Kidney (tissue), 14 donors: ENCODE results near the gene EFNA2. TPM values are rescaled to one million over a fixed set of nuclear protein-coding genes. Genes with fewer than 3 reads are reported as not detected.
A peak's percentile ranks its signal among the peaks of the same experiment; 100 is the strongest.

Source experiments
- DNase-seq, 5 donors: peaks; one replicate each; pipeline ENCODE4 v3.0.0-alpha.2; 2013 to 2020
- FAIRE-seq: peaks from 2 replicates; lab custom pipeline; 2012; peaks lifted over from hg19 to GRCh38; lab: Jason Lieb, UNC
- H3K27ac ChIP-seq, 2 donors: one replicate each; pipeline ENCODE4 v1.7.0; 2013; ENCODE audit warnings: low read depth in 2 of 2, low read length in 2 of 2, inconsistent platforms in 1 of 2
- H3K27me3 ChIP-seq: one replicate; pipeline ENCODE4 v1.7.1; 2013; ENCODE audit warnings: low read length, inconsistent platforms; ENCODE audit not compliant: control insufficient read depth, insufficient read depth
- H3K36me3 ChIP-seq, 3 donors: one replicate each; pipeline versions ENCODE4 v1.7.0 to v1.7.1; 2013; ENCODE audit warnings: low read length in 3 of 3, control low read depth in 1 of 3, inconsistent platforms in 1 of 3; ENCODE audit not compliant: insufficient read depth in 3 of 3, control insufficient read depth in 2 of 3
- H3K4me1 ChIP-seq, 3 donors: one replicate each; pipeline versions ENCODE4 v1.7.0 to v1.7.1; 2013; ENCODE audit warnings: low read length in 3 of 3, inconsistent platforms in 1 of 3, low read depth in 1 of 3; ENCODE audit not compliant: control insufficient read depth in 2 of 3, insufficient read depth in 2 of 3
- H3K4me3 ChIP-seq, 3 donors: one replicate each; pipeline versions ENCODE4 v1.7.0 to v1.8.1; 2013; ENCODE audit warnings: low read length in 3 of 3, control low read depth in 1 of 3, inconsistent platforms in 1 of 3
- H3K9ac ChIP-seq, 3 donors: one replicate each; pipeline versions ENCODE4 v1.7.0 to v1.7.1; 2013; ENCODE audit warnings: low read length in 3 of 3, control low read depth in 1 of 3, inconsistent platforms in 1 of 3
- H3K9me3 ChIP-seq, 3 donors: one replicate each; pipeline versions ENCODE4 v1.7.0 to v1.7.1; 2013; ENCODE audit warnings: low read length in 3 of 3, control low read depth in 1 of 3, inconsistent platforms in 1 of 3; ENCODE audit not compliant: control insufficient read depth in 2 of 3, insufficient read depth in 1 of 3
- intact Hi-C: fragments of 100-400 bp; cut with DNase I; formaldehyde crosslinking; loops from one replicate; pipeline ENCODE4 v1.11.1; 2022
- polyA plus RNA-seq: library from polyadenylated mRNA; stranded (reverse); fragments of 350-450 nt; fragmentation: Illumina TruSeq; extraction: RNeasy Lipid Tissue Mini Kit (QIAGEN cat#74804); gene quantifications from one replicate; pipeline ENCODE4 v1.2.3, GENCODE V29; 2014; ENCODE audit warnings: low read depth, low replicate concordance; ENCODE audit not compliant: insufficient read depth
- total RNA-seq: library from RNA; stranded (reverse); fragmentation: NEBNext Ultra II Directional; extraction: Animal tissue kit (Norgen Biotek cat#: 25700); gene quantifications from one replicate; pipeline ENCODE4 v1.2.1, GENCODE V29; 2021
- TF ChIP-seq, protein P1 (sequence below): IDR thresholded peaks from 3 replicates; pipeline ENCODE4 v1.5.1; 2012; ENCODE audit warnings: mild to moderate bottlenecking, moderate library complexity, borderline replicate concordance; ENCODE audit not compliant: insufficient read depth; ENCODE audit errors: extremely low read depth
- donor health status: control.
- donor health status: control.
- donor health status: control.
- donor health status: control.
- donor health status: control.
- donor health status: DM: yes; HTN: yes; CAD: no.
- donor health status: Normal renal cell carcinoma (clear cell type).

EFNA2 gene
- total and polyA plus RNA-seq, 2 donors from 2014 or later, result not detected

DNA sequence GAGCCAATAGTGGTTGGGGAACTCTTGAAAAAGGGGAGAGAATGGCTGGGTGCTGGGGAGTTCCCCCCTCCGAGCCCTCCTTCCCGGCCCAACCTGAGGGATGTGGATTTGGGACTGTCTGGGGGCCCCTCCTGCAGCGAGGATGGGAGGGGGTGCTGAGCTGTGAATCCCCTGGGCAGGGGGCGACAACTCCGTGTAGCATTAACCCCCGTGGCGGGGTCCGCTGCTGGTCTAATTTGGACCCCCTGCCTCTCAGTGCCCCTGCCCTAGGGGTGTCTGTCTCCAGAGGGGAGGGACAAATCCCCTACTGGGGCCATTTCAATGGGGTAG is 27.5 kb upstream of the EFNA2 start:
- DNase-seq (no peak), FAIRE-seq (no peak)
- TF ChIP-seq, protein P1, sequence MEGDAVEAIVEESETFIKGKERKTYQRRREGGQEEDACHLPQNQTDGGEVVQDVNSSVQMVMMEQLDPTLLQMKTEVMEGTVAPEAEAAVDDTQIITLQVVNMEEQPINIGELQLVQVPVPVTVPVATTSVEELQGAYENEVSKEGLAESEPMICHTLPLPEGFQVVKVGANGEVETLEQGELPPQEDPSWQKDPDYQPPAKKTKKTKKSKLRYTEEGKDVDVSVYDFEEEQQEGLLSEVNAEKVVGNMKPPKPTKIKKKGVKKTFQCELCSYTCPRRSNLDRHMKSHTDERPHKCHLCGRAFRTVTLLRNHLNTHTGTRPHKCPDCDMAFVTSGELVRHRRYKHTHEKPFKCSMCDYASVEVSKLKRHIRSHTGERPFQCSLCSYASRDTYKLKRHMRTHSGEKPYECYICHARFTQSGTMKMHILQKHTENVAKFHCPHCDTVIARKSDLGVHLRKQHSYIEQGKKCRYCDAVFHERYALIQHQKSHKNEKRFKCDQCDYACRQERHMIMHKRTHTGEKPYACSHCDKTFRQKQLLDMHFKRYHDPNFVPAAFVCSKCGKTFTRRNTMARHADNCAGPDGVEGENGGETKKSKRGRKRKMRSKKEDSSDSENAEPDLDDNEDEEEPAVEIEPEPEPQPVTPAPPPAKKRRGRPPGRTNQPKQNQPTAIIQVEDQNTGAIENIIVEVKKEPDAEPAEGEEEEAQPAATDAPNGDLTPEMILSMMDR, result no peak
- Histone ChIP-seq H3K4me3 (no peak overlapping the region), H3K4me1 (peaks cover 0 to 75% (median 40%) of the 10 kb centered on the region in 3 donors), H3K27me3 (no peaks in the 10 kb centered on the region), H3K36me3 (peaks cover 5 to 30% (median 17%) of the 10 kb centered on the region in 3 donors), H3K9ac (no peak overlapping the region), H3K27ac (peak overlapping the region; percentile 49 to 77), H3K9me3 (no peaks in the 10 kb centered on the region)
- intact Hi-C loops, result no loop called here

DNA sequence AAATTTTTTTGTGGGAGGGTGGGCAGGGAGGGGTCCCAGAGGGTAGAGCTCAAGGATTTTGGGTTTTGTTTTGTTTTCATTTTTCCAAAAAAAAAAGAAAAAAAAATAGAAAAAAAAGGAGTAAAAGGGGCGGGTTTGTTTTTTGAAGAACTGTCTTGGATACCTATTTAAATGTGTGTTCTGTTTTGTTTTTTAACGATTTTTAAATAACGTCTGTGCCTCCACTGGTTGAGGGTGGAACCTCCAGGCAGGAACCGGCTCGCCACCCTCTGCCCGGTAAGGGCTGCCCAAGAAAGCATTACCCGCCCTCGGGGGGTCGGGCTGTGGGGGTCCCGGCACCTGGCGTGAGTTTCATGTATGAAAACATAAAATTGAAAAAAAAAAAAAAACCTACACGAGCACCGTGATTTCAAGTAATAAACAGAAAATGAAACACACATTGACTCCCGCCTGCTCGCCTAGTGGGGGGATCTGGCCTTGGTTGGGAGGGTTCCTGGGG is 26.9 kb upstream of the EFNA2 start:
- H3K27me3 ChIP-seq, result no peaks in the 10 kb centered on the region
- FAIRE-seq (no peak), DNase-seq (no peak)
- H3K27ac ChIP-seq, result peak overlapping the region; percentile 93 to 98
- H3K4me3 ChIP-seq, result peak overlapping the region in 1 of 3 donors; percentile 29
- intact Hi-C loops, result no loop called here
- peaks cover 5 to 30% (median 17%) of the 10 kb centered on the region in 3 donors for H3K36me3 ChIP-seq
- H3K4me1 ChIP-seq, result peaks cover 0 to 73% (median 35%) of the 10 kb centered on the region in 3 donors
- H3K9ac ChIP-seq, result peak overlapping the region in 1 of 3 donors; percentile 81
- TF ChIP-seq, protein P1, result no peak
- no peaks in the 10 kb centered on the region for H3K9me3 ChIP-seq

DNA sequence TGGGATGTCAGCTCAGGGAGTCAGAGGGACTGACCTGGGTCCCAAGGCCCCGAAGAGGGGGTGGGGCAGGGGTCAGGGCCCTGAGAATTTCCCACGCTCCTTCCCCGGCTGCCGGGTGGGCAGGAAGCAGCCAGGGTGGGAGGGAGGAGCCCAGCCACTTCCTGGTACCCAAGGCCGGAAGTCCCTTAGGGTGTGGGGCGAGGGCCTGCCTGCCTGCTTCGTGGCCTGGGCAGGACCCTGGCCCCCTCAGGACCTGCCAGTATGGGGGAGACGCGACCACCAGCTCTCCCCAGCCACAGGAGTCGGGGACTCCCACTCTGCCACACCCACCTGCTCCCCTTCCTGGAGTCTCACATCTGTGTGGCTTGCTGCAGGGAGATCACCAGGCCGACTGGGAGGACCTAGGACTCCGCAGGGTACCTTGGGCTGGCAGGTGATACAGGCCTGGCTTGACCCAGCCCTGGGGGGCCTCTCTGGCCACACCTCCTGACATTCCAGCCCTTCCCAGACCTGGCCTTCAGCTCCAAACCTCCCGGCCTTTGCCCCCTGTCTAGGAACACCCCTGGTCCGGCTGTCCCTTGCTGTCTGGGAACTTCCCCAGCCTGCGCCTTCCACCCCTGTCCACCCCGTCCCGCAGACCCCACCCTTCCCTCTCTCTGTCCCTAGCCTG is 26.3 kb upstream of the EFNA2 start:
- peaks cover 5 to 26% (median 17%) of the 10 kb centered on the region in 3 donors for H3K36me3 ChIP-seq
- TF ChIP-seq, protein P1, result no peak
- peaks cover 0 to 67% (median 34%) of the 10 kb centered on the region in 3 donors for H3K4me1 ChIP-seq
- DNase-seq, result peak; percentile 58 to 95 (median 68)
- H3K27ac ChIP-seq, result peak overlapping the region; percentile 93 to 98
- H3K9me3 ChIP-seq, result no peaks in the 10 kb centered on the region
- H3K9ac ChIP-seq, result peak overlapping the region in 2 of 3 donors; percentile 26 to 81
- no peaks in the 10 kb centered on the region for H3K27me3 ChIP-seq
- no peak for FAIRE-seq
- intact Hi-C loops, result no loop called here
- H3K4me3 ChIP-seq, result peak overlapping the region in 1 of 3 donors; percentile 29
